DMS53 (cell line): ENCODE results near the gene ZDHHC24.
"Not testable (repeated sequence)": the region's sequence is repeated elsewhere in the genome, so short reads cannot be mapped to it uniquely, and the experiment has no call there.

ENCODE experiments used
- DNase-seq: peaks from one replicate; lab custom pipeline; 2025; lab: John Stamatoyannopoulos, UW

Gene ZDHHC24

GRCh38 chr11:66546368-66546965 lies 619 bp upstream of the ZDHHC24 start, which contains the start of gene ACTN3:
Gene ACTN3 (plus strand): TSS chr11:66546903. CDS start chr11:66546938, 35 bp downstream.
- DNase-seq: peak; percentile 72

- DNase-seq: not testable (repeated sequence)
Measured at GRCh38 chr11:66544952-66545351, 896 bp downstream of the ZDHHC24 start.

DNA sequence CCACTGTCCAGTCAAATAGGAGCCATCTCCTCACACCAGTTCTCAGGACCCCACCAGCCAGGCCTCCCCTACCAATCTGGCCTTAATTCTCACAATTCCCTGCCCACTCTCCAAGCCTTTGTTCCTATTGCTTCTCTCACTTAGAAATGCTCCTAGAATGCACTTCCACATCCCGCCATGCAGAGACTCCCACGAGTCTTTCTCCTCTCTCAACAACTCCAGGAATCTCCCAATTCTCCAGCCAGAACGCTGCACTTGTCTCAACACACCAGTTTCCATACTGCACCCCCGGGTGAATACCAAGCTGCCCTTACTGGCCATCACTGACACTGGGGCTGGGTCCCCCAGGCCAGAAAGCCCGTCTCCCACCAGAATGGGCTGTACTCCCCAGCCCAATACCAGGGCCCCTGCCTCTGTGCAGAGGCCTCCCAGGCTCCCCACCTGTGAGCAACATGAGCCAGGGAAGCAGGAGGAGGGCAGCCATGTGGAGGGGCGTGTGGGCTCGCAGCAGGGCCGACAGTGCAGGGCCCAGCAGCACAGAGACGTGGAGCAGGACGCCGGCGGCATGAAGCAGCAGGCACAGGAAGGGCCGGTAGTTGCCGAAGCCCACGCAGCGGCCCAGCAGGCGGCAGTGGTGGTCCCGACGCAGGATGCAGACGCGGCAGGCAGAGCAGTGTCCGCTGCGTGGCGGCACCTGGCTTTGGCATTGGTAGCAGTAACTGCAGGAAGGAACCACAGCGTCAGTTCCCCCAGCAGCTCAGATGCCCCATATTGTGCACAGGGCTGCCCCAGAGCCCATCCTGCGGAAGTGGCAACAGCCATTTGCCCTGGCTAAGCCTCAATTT lies 2.4 kb downstream of the ZDHHC24 start:
- no peak for DNase-seq

DNA sequence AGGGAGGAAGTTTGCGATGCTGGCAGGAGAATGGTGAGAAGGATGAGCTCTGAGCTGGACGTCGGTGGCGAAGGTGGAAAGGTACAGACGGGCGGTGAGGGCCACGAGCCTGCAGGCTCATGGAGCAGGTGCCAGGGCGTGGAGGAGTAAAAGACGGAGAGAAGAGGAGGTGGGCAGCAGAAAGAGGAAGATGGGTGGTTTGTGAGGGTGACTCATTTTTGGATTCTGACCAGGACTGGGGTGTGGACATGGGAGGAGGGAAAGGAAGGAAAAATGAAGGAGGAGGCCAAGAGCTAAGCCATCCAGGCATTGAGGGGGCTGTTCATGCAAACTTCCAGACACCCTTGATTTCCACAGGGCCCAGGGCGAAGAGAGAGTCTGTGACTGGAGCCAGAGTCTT lies 3.5 kb downstream of the ZDHHC24 start:
- DNase-seq: no peak

DNA sequence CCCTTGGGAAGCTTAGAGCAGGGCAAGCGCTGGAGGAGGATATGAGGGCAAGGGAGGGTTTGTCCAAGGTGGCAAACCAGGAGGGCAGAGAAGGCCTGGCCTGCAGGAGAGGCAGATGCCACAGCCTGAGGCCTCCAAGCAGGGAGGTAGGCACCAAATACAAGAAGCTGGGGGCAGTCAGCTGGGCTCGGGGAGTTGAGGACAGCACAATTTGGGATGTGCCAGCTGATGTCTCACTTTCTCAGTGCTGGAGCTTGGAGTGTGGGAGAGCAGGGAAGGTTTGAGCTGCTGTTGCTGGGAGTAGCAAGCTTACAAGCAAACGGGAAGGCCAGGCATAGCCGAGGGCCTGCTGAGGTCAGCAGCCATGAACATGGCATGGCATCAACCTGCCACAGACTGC lies 4.0 kb downstream of the ZDHHC24 start:
- DNase-seq: no peak

- not testable (repeated sequence) for DNase-seq
Measured at GRCh38 chr11:66540598-66540997, 5.2 kb downstream of the ZDHHC24 start.

- DNase-seq: no peak
Measured at GRCh38 chr11:66539870-66540213, 6.0 kb downstream of the ZDHHC24 start.

DNA sequence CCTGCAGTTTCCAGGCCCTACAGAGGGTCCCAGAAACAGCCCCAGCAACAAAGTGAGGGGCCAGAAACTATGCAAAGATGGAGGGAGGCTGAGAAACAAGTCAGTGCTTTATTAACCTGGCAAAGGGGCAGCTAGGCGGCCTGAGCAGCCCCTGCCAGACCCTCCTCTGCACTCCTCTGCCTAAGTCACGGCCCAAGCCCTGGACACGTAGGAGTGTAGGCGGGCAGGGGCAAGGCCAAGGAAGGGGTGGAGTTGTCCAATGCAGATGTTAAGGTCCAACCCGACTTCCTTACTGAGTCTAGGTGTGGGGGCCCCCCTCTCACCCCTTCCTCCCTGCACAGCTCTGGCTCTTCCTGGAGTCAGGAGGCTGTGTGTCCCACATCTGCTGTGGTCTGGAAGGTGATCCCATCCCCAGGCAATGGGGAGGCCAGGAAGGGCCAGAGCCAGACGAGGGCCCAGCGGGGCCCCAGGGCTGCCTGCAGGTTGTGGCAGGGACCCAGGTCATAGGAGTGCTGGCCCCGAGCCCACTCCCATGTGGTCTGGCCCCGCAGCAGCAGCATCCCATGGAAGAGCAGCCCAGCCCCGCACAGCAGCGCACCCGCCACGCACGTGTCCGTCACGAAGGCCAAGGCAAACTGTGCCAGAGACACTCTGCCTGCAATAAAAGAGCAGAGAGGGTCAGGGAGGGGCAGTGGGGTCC lies 6.5 kb downstream of the ZDHHC24 start:
- DNase-seq: no peak

GRCh38 chr11:66532784-66533183 lies 13.1 kb downstream of the ZDHHC24 start:
- peak; percentile 45 for DNase-seq

DNA sequence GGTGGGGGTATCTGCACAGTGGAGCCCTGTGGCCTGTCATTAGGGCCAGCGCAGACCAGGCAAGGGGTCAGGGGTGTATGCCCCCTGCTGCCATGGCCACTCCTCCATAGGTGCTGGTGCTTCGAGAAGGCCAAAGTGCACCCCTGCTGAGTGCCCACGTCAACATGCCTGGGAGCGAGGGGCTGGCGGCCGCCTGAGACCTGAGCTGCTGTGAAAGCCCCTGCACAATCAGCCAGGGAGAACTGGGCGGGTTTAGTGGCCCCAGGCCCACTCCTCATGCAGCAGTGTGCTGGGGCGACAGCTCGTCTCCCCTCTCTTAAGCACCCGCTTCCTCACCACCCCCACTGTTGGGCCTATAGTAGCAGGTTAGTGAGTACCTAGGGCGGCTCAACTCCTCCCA lies 14.0 kb downstream of the ZDHHC24 start:
- no peak for DNase-seq

GRCh38 chr11:66530927-66531709 lies 14.7 kb downstream of the ZDHHC24 start:
- no peak for DNase-seq

DNA sequence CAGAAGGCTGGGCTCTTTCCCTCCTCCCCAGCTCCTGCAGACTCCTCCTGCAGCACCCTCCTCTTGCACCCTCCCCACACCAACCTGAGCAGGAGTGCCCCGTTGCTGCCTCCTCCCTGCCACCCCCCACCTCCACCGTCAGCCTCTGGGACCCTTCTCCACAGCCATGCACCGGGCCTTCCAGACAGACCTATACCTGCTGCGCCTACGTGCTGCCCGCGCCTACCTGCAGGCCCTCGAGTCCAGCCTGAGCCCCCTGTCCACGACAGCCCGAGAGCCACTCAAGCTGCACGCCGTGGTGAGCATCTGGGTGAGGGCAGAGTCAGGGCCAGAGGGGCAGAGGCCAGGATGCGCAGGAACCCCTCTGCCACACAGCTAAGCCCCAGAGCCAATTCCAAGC lies 16.2 kb downstream of the ZDHHC24 start:
- DNase-seq: no peak

DNA sequence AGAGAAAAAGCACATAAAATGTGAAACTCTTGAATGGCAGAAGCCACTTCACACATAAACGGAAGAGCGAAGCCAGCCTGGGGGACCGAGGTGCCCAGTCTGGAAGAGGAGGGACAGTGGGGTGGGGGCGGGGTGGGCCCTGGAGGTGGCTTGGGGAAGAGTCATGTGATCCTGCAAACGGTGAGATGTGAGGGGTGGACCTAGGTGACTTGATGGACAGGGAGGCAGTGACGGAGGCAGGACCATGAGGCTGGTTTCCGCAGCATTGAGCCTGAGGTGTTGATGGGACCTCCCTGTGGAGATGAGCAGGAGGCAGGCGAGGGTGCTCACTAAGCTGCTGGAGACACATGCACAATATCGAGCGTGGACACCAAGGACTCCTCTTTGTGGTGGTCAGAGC lies 16.8 kb downstream of the ZDHHC24 start:
- no peak for DNase-seq

GRCh38 chr11:66524304-66525040 lies 21.4 kb downstream of the ZDHHC24 start:
- no peak for DNase-seq

DNA sequence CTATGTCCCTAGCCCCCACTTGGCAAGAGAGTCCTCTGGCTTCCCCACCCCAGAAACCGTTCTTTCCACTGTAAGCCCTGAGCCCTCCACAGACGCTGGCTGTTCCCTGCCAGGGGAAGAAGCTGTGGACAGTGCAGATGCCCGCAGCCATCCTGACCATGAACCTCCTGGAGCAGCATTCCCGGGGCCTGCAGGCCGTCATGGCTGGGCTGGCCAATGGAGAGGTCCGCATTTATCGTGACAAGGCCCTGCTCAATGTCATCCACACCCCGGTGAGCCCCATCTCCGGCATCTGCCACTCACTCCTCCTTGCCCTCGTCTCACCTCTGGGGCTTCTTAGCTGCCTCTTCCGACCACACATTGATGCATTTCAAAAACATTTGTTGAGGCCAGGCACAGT lies 22.2 kb downstream of the ZDHHC24 start:
- DNase-seq: no peak

DNA sequence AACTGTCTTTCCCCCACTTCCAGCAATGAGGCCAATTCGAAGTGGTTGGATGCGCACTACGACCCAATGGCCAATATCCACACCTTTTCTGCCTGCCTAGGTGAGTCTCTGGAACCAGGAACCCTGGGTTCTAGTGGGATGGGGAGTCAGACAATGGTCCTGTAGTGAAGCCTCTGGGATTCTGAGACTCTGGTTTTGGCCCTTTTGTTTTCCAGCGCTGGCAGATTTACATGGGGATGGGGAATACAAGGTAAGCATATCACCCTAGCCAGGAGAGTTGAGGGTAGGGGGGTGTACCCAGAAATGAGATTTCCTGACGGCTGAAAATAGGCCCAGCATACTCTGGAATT lies 34.9 kb downstream of the ZDHHC24 start:
- DNase-seq: no peak

DNA sequence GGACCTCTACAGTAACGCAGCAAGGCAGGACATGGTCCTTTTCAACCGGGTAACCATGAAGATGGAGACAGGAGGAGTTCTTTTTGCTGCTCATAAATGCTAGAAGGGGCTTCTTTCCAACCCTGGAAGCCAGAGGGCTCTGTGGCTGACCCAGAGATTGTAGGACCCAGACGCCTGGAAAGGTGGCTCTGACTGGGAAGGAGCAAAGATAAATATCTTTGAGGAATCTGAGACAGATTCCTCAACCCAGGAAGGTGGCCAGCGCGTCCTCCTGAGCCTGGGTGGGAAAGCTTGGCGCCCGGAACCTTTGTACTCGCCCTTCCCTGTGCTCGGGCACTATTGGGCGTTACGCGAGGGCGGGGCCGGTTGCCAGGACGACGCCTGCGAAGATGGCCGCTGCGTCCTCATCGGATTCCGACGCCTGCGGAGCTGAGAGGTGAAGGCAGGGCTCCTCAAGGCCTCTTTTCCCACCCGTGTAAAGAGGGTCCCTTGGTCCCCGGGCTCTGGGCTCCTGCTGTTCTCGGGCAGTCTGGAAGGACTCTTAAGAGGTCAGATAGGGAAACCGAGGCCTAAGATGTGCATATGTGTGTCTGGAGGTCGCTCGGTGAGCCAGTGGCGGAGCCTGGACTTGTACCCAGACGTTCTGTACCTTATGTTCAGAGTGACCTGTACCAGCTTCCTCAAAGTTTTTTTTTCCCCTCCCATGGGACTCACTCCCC lies 35.4 kb downstream of the ZDHHC24 start, which contains the start of gene BBS1:
BBS1 (plus strand) TSS at position 365 of the 719 bp plus-strand sequence; CDS start at position 390, 25 bp downstream.
- DNase-seq: peak; percentile 94

GRCh38 chr11:66509131-66509561 lies 36.7 kb downstream of the ZDHHC24 start:
- DNase-seq: no peak

GRCh38 chr11:66505276-66505816 lies 40.5 kb downstream of the ZDHHC24 start:
- no peak for DNase-seq

DNA sequence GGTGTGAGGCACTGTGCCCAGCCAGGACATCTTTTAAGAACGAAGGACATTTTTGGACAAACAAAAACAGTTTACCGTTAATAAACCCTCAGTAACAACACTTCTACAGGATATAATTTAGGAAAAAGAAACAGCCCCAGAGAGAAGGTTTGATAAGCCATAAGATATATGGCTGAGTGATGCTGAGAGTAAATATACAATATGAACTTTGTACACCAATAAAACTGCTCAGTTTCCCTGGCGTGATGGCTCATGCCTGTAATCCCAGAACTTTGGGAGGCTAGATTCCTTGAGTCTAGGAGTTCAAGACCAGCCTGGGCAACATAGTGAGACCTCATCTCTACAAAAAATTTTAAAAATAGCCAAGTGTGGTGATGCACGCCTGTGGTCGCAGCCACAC lies 47.3 kb downstream of the ZDHHC24 start:
- no peak for DNase-seq
